Activated CD4-positive, alpha-beta T cell treated with anti-CD3 and anti-CD28 coated beads, Interleukin-2, amount 10 ng/mL, durations not matched to agents 7 days and 5 days (primary cell): Measurements from ENCODE around the gene FXR1. TPM values are rescaled to one million over a fixed set of nuclear protein-coding genes. Genes with fewer than 3 reads are reported as not detected.
"Not testable (repeated sequence)": the region's sequence is repeated elsewhere in the genome, so short reads cannot be mapped to it uniquely, and the experiment has no call there.

Source experiments
- CTCF ChIA-PET: fragments of 350-600 bp; sonication (Branson Sonifier 250); formaldehyde crosslinking; loops from one replicate; lab custom pipeline; 2021; ENCODE audit warnings: antibody characterized with exemption; lab: Charles Lee
- POLR2A ChIA-PET: fragments of 350-600 bp; sonication (Branson Sonifier 250); formaldehyde crosslinking; loops from one replicate; lab custom pipeline; 2021; ENCODE audit warnings: antibody characterized with exemption; lab: Charles Lee
- DNase-seq: peaks from one replicate; pipeline ENCODE4 v3.0.0-alpha.2; 2020
- H3K27ac Mint-ChIP-seq: one replicate; pipeline ENCODE4 v1.8.0; 2021; ENCODE audit warnings: mild to moderate bottlenecking, moderate library complexity, mixed read lengths
- H3K27me3 Mint-ChIP-seq: one replicate; pipeline ENCODE4 v1.8.0; 2021; ENCODE audit warnings: mixed read lengths
- H3K36me3 Mint-ChIP-seq: one replicate; pipeline ENCODE4 v1.8.0; 2021; ENCODE audit warnings: low read depth, mixed read lengths
- H3K4me1 Mint-ChIP-seq: one replicate; pipeline ENCODE4 v1.8.0; 2021; ENCODE audit warnings: mixed read lengths
- H3K4me3 Mint-ChIP-seq: one replicate; pipeline ENCODE4 v1.8.0; 2021; ENCODE audit warnings: mild to moderate bottlenecking, moderate library complexity, mixed read lengths
- H3K9me3 Mint-ChIP-seq: one replicate; pipeline ENCODE4 v1.8.0; 2021; ENCODE audit warnings: mixed read lengths
- total RNA-seq, 2 experiments: library from RNA; stranded (reverse); gene quantifications; one replicate each; pipeline ENCODE4 v1.2.3, GENCODE V29; 2021

The FXR1 gene
- total RNA-seq, 2 experiments from 2014 or later = 124 to 125 TPM

- Mint-ChIP-seq H3K4me3 (peak within 1 kb of the TSS; percentile 91), H3K4me1 (peaks cover 27% of the 10 kb centered on the region), H3K9me3 (no peaks in the 10 kb centered on the region), H3K36me3 (peaks cover 13% of the 10 kb centered on the region), H3K27ac (peak within 1 kb of the TSS; percentile 95), H3K27me3 (peaks cover 1% of the 10 kb centered on the region)
- ChIA-PET CTCF (interaction anchor here (0.5 kb wide), 1 partner anchor 311 kb away, joined by 5 read pairs; no protein-coding TSS in a partner anchor), POLR2A (no interaction called here)
- peak; percentile 94 for DNase-seq
These were observed 77.1 kb downstream of the FXR1 start, which contains the start of gene DNAJC19 for GRCh38 chr3:180989291-180990163. TSS of gene DNAJC19 (minus strand) at chr3:180989736. CDS start at chr3:180989602, 134 bp downstream.

- ChIA-PET POLR2A (no interaction called here), CTCF (no interaction called here)
These were observed 78.0 kb downstream of the FXR1 start for GRCh38 chr3:180990505-180990904.

GRCh38 chr3:180996415-180996932 lies 84.0 kb downstream of the FXR1 start:
- CTCF ChIA-PET = no interaction called here
- DNase-seq = no peak
- Mint-ChIP-seq H3K27ac (no peak overlapping the region), H3K4me3 (no peak overlapping the region), H3K4me1 (peaks cover under 1% of the 10 kb centered on the region), H3K27me3 (peaks cover 3% of the 10 kb centered on the region), H3K36me3 (no peaks in the 10 kb centered on the region), H3K9me3 (peaks cover 10% of the 10 kb centered on the region)
- POLR2A ChIA-PET = no interaction called here

More at GRCh38 chr3:180990505-180990904, 78.0 kb downstream of the FXR1 start:
- peaks cover 3% of the 10 kb centered on the region for H3K27me3 Mint-ChIP-seq
- peaks cover 27% of the 10 kb centered on the region for H3K4me1 Mint-ChIP-seq
- DNase-seq = no peak
- H3K27ac Mint-ChIP-seq = no peak overlapping the region
- no peaks in the 10 kb centered on the region for H3K9me3 Mint-ChIP-seq
- H3K36me3 Mint-ChIP-seq = peaks cover 11% of the 10 kb centered on the region
- peak overlapping the region; percentile 91 for H3K4me3 Mint-ChIP-seq

GRCh38 chr3:181002331-181002730 lies 89.9 kb downstream of the FXR1 start:
- H3K9me3 Mint-ChIP-seq = peaks cover 15% of the 10 kb centered on the region
- H3K27me3 Mint-ChIP-seq, H3K4me1 Mint-ChIP-seq, H3K36me3 Mint-ChIP-seq, H3K4me3 Mint-ChIP-seq, CTCF ChIA-PET, POLR2A ChIA-PET, H3K27ac Mint-ChIP-seq, DNase-seq: not testable (repeated sequence)

GRCh38 chr3:181003469-181003868 lies 91.0 kb downstream of the FXR1 start:
- DNase-seq, CTCF ChIA-PET, H3K36me3 Mint-ChIP-seq, POLR2A ChIA-PET, H3K4me3 Mint-ChIP-seq, H3K27ac Mint-ChIP-seq, H3K27me3 Mint-ChIP-seq, H3K4me1 Mint-ChIP-seq: not testable (repeated sequence)
- H3K9me3 Mint-ChIP-seq = peaks cover 15% of the 10 kb centered on the region

GRCh38 chr3:181006541-181006940 lies 94.1 kb downstream of the FXR1 start:
- peaks cover 5% of the 10 kb centered on the region for H3K9me3 Mint-ChIP-seq
- no peaks in the 10 kb centered on the region for H3K27me3 Mint-ChIP-seq
- POLR2A ChIA-PET = no interaction called here

GRCh38 chr3:181007262-181007661 lies 94.8 kb downstream of the FXR1 start:
- Mint-ChIP-seq H3K4me3 (no peak overlapping the region), H3K36me3 (no peaks in the 10 kb centered on the region), H3K4me1 (no peaks in the 10 kb centered on the region), H3K9me3 (no peaks in the 10 kb centered on the region), H3K27me3 (peaks cover 1% of the 10 kb centered on the region), H3K27ac (no peak overlapping the region)
- no peak for DNase-seq
- ChIA-PET CTCF (no interaction called here), POLR2A (no interaction called here)

More at GRCh38 chr3:181006541-181006940, 94.1 kb downstream of the FXR1 start:
- CTCF ChIA-PET = no interaction called here
- Mint-ChIP-seq H3K4me1 (no peaks in the 10 kb centered on the region), H3K4me3 (no peak overlapping the region), H3K36me3 (no peaks in the 10 kb centered on the region), H3K27ac (no peak overlapping the region)
- no peak for DNase-seq

- H3K4me1 Mint-ChIP-seq = no peaks in the 10 kb centered on the region
- no peak for DNase-seq
- H3K27ac Mint-ChIP-seq = no peak overlapping the region
- peaks cover 1% of the 10 kb centered on the region for H3K27me3 Mint-ChIP-seq
- POLR2A ChIA-PET = no interaction called here
- H3K4me3 Mint-ChIP-seq = no peak overlapping the region
- CTCF ChIA-PET = no interaction called here
- H3K36me3 Mint-ChIP-seq = no peaks in the 10 kb centered on the region
- no peaks in the 10 kb centered on the region for H3K9me3 Mint-ChIP-seq
These were observed 96.3 kb downstream of the FXR1 start for GRCh38 chr3:181008796-181009195.

GRCh38 chr3:181009225-181009624 lies 96.8 kb downstream of the FXR1 start:
- POLR2A ChIA-PET = no interaction called here
- Mint-ChIP-seq H3K27me3 (peaks cover 1% of the 10 kb centered on the region), H3K9me3 (no peaks in the 10 kb centered on the region), H3K4me1 (no peaks in the 10 kb centered on the region), H3K27ac (no peak overlapping the region), H3K36me3 (no peaks in the 10 kb centered on the region), H3K4me3 (no peak overlapping the region)
- no peak for DNase-seq
- CTCF ChIA-PET = interaction anchor here (1.2 kb wide), 1 partner anchor 12 kb away, joined by 3 read pairs; no protein-coding TSS in a partner anchor

GRCh38 chr3:181017690-181018089 lies 105.2 kb downstream of the FXR1 start:
- H3K4me1 Mint-ChIP-seq = no peaks in the 10 kb centered on the region
- H3K36me3 Mint-ChIP-seq = no peaks in the 10 kb centered on the region
- no peak overlapping the region for H3K27ac Mint-ChIP-seq
- H3K4me3 Mint-ChIP-seq = no peak overlapping the region
- ChIA-PET CTCF (no interaction called here), POLR2A (no interaction called here)
- DNase-seq = no peak
- peaks cover 5% of the 10 kb centered on the region for H3K9me3 Mint-ChIP-seq
- no peaks in the 10 kb centered on the region for H3K27me3 Mint-ChIP-seq

- ChIA-PET POLR2A (no interaction called here), CTCF (no interaction called here)
- Mint-ChIP-seq H3K4me3 (no peak overlapping the region), H3K27me3 (no peaks in the 10 kb centered on the region), H3K9me3 (peaks cover 12% of the 10 kb centered on the region), H3K4me1 (no peaks in the 10 kb centered on the region), H3K36me3 (no peaks in the 10 kb centered on the region), H3K27ac (no peak overlapping the region)
- no peak for DNase-seq
These were observed 112.7 kb downstream of the FXR1 start for GRCh38 chr3:181025204-181025603.

- Mint-ChIP-seq H3K36me3 (no peaks in the 10 kb centered on the region), H3K4me3 (no peak overlapping the region), H3K27me3 (no peaks in the 10 kb centered on the region), H3K4me1 (no peaks in the 10 kb centered on the region), H3K9me3 (peaks cover 8% of the 10 kb centered on the region), H3K27ac (no peak overlapping the region)
- POLR2A ChIA-PET = no interaction called here
- CTCF ChIA-PET = no interaction called here
- DNase-seq = no peak
These were observed 118.5 kb downstream of the FXR1 start for GRCh38 chr3:181030948-181031347.
